H1 (cell line): Measurements from ENCODE around the gene PKP1. TPM values are rescaled to one million over a fixed set of nuclear protein-coding genes. Genes with fewer than 3 reads are reported as not detected.

Experiments
- CBX8 ChIP-seq: fragments of 300-800, 300-1000 bp; sonication (generic); IDR thresholded peaks from 2 replicates; pipeline ENCODE4 v1.7.1; 2016; ENCODE audit warnings: low read depth, low read length, borderline replicate concordance
- TCF12 ChIP-seq: IDR thresholded peaks from 2 replicates; pipeline ENCODE4 v1.6.1; 2011; ENCODE audit warnings: low read depth, mild to moderate bottlenecking, low read length
- polyA plus RNA-seq, 7 experiments: library from polyadenylated mRNA; depleted of rRNA in 3 of 7; stranded (reverse) in 5 of 7; unstranded in 2 of 7; fragments of >200 nt in 5 of 7; fragments of 200-250 nt in 2 of 7; gene quantifications; 1 replicate in 5 of 7; 2 replicates in 1 of 7; 4 replicates in 1 of 7; pipeline versions ENCODE4 v1.2.1 to v1.2.3, GENCODE V29; 2011 to 2013; ENCODE audit warnings: missing spikeins in 2 of 7, mixed read lengths in 2 of 7
- total RNA-seq: library from RNA; stranded (reverse); fragmentation: NEBNext Ultra II Directional; extraction: Animal tissue kit (Norgen Biotek cat#: 25700); gene quantifications from 2 replicates; pipeline ENCODE4 v1.2.1, GENCODE V29; 2021
- TF ChIP-seq, protein P1 (sequence below): fragments of 300-600 bp; sonication (generic); IDR thresholded peaks from 2 replicates; pipeline ENCODE4 v1.7.1; 2012; ENCODE audit warnings: low read length, moderate library complexity, mild to moderate bottlenecking, inconsistent platforms; ENCODE audit not compliant: insufficient replicate concordance

Gene PKP1
- total and polyA plus RNA-seq, 2 of the 8 experiments (the other 6 are each of a cell fraction or from before 2014, with no cell fraction given) = 0.21 to 0.95 TPM

DNA sequence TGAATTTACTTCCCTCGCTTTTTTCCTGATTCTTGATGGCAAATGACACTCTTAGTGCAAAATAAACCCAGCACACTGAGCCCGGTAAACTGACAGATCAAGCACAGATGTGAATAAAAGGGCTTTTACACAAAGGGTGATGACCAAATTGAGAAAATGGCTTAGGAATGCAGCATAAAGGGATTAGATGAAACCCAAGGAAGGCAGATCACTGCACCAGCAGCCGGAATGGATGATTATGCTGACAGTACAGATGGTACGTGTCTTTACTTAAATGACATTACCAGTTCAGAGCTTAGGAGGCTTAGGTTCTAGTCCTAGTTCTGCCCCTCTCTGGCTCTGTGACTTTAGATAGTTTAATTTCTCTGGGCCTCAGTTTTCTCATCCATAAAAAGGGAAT is 12.0 kb downstream of the PKP1 start (continued):
- TF ChIP-seq, protein P1, sequence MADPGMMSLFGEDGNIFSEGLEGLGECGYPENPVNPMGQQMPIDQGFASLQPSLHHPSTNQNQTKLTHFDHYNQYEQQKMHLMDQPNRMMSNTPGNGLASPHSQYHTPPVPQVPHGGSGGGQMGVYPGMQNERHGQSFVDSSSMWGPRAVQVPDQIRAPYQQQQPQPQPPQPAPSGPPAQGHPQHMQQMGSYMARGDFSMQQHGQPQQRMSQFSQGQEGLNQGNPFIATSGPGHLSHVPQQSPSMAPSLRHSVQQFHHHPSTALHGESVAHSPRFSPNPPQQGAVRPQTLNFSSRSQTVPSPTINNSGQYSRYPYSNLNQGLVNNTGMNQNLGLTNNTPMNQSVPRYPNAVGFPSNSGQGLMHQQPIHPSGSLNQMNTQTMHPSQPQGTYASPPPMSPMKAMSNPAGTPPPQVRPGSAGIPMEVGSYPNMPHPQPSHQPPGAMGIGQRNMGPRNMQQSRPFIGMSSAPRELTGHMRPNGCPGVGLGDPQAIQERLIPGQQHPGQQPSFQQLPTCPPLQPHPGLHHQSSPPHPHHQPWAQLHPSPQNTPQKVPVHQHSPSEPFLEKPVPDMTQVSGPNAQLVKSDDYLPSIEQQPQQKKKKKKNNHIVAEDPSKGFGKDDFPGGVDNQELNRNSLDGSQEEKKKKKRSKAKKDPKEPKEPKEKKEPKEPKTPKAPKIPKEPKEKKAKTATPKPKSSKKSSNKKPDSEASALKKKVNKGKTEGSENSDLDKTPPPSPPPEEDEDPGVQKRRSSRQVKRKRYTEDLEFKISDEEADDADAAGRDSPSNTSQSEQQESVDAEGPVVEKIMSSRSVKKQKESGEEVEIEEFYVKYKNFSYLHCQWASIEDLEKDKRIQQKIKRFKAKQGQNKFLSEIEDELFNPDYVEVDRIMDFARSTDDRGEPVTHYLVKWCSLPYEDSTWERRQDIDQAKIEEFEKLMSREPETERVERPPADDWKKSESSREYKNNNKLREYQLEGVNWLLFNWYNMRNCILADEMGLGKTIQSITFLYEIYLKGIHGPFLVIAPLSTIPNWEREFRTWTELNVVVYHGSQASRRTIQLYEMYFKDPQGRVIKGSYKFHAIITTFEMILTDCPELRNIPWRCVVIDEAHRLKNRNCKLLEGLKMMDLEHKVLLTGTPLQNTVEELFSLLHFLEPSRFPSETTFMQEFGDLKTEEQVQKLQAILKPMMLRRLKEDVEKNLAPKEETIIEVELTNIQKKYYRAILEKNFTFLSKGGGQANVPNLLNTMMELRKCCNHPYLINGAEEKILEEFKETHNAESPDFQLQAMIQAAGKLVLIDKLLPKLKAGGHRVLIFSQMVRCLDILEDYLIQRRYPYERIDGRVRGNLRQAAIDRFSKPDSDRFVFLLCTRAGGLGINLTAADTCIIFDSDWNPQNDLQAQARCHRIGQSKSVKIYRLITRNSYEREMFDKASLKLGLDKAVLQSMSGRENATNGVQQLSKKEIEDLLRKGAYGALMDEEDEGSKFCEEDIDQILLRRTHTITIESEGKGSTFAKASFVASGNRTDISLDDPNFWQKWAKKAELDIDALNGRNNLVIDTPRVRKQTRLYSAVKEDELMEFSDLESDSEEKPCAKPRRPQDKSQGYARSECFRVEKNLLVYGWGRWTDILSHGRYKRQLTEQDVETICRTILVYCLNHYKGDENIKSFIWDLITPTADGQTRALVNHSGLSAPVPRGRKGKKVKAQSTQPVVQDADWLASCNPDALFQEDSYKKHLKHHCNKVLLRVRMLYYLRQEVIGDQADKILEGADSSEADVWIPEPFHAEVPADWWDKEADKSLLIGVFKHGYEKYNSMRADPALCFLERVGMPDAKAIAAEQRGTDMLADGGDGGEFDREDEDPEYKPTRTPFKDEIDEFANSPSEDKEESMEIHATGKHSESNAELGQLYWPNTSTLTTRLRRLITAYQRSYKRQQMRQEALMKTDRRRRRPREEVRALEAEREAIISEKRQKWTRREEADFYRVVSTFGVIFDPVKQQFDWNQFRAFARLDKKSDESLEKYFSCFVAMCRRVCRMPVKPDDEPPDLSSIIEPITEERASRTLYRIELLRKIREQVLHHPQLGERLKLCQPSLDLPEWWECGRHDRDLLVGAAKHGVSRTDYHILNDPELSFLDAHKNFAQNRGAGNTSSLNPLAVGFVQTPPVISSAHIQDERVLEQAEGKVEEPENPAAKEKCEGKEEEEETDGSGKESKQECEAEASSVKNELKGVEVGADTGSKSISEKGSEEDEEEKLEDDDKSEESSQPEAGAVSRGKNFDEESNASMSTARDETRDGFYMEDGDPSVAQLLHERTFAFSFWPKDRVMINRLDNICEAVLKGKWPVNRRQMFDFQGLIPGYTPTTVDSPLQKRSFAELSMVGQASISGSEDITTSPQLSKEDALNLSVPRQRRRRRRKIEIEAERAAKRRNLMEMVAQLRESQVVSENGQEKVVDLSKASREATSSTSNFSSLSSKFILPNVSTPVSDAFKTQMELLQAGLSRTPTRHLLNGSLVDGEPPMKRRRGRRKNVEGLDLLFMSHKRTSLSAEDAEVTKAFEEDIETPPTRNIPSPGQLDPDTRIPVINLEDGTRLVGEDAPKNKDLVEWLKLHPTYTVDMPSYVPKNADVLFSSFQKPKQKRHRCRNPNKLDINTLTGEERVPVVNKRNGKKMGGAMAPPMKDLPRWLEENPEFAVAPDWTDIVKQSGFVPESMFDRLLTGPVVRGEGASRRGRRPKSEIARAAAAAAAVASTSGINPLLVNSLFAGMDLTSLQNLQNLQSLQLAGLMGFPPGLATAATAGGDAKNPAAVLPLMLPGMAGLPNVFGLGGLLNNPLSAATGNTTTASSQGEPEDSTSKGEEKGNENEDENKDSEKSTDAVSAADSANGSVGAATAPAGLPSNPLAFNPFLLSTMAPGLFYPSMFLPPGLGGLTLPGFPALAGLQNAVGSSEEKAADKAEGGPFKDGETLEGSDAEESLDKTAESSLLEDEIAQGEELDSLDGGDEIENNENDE = no peak
- TF ChIP-seq TCF12 (no peak), CBX8 (no peak)
